ENCODE data around the gene TRIM44. TPM values are rescaled to one million over a fixed set of nuclear protein-coding genes. Genes with fewer than 3 reads are reported as not detected.
A peak's percentile ranks its signal among the peaks of the same experiment; 100 is the strongest.

The TRIM44 gene
- total RNA-seq, 4 donors from 2014 or later = 27.4 to 73.4 (median 53.7) TPM

- H3K27ac ChIP-seq (replicated peaks in 1 of 4) = no peak overlapping the region
- intact Hi-C loops (cut with DNase I) = no loop called here
- DNase-seq (ENCODE audit: extremely low spot score) = no peak
These were observed 10.0 kb downstream of the TRIM44 start for GRCh38 chr11:35672608-35673007.

GRCh38 chr11:35675901-35676610, 13.5 kb downstream of the TRIM44 start:
- no peak overlapping the region for H3K4me3 ChIP-seq
- peak overlapping the region in 1 of 4 donors; percentile 5 for H3K27ac ChIP-seq (replicated peaks in 1 of 4)
- DNase-seq (ENCODE audit: extremely low spot score) = no peak
- WGBS = 92% methylated on average over 1 of the region's 1 CpG
- no peaks in the 10 kb centered on the region for H3K9me3 ChIP-seq
- no peaks in the 10 kb centered on the region for H3K27me3 ChIP-seq
- peaks cover 28 to 51% (median 42%) of the 10 kb centered on the region in 4 donors for H3K4me1 ChIP-seq
- no peaks in the 10 kb centered on the region for H3K36me3 ChIP-seq
- intact Hi-C loops (cut with DNase I) = no loop called here
- TF ChIP-seq CTCF (IDR thresholded peaks at IDR 0.05) (no peak), POLR2AphosphoS5 (IDR thresholded peaks at IDR 0.05) (no peak), POLR2A (IDR thresholded peaks at IDR 0.05; ENCODE audit: low read depth) (no peak), EP300 (IDR thresholded peaks at IDR 0.05) (no peak)

More at GRCh38 chr11:35672608-35673007, 10.0 kb downstream of the TRIM44 start:
- peaks cover 29 to 58% (median 53%) of the 10 kb centered on the region in 4 donors for H3K4me1 ChIP-seq
- TF ChIP-seq EP300 (IDR thresholded peaks at IDR 0.05) (no peak), POLR2AphosphoS5 (IDR thresholded peaks at IDR 0.05) (no peak), POLR2A (IDR thresholded peaks at IDR 0.05; ENCODE audit: low read depth) (no peak), CTCF (IDR thresholded peaks at IDR 0.05) (no peak)
- H3K4me3 ChIP-seq = no peak overlapping the region
- no peaks in the 10 kb centered on the region for H3K9me3 ChIP-seq
- H3K27me3 ChIP-seq = no peaks in the 10 kb centered on the region
- no peaks in the 10 kb centered on the region for H3K36me3 ChIP-seq
- 84% methylated on average over 3 of the region's 3 CpGs for WGBS

DNA sequence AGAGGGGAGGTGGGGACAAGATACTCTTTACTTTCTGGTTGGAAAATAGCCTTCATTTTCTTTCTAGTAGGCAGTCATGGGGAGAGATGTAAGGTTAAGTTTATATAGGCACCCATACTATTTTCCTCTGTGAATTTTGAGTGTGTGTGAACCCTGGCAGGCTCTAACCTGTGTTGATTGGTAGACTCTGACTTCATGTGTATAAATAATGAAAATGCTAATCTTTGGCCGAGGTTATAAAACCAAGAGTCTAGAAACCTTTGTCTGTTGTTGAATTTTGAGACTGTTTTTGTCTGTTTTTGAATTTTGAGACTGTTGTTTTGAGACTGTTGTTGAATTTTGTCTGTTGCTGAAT, 14.0 kb downstream of the TRIM44 start:
- intact Hi-C loops (cut with DNase I) = no loop called here
- Histone ChIP-seq H3K4me1 (peaks cover 27 to 51% (median 39%) of the 10 kb centered on the region in 4 donors), H3K4me3 (no peak overlapping the region), H3K9me3 (no peaks in the 10 kb centered on the region), H3K27ac (replicated peaks in 1 of 4) (peak overlapping the region in 1 of 4 donors; percentile 5), H3K27me3 (no peaks in the 10 kb centered on the region), H3K36me3 (no peaks in the 10 kb centered on the region)
- no peak for TF ChIP-seq CTCF (IDR thresholded peaks at IDR 0.05)
- no peak for DNase-seq (ENCODE audit: extremely low spot score)
- 92% methylated on average over 1 of the region's 1 CpG for WGBS

- Histone ChIP-seq H3K27me3 (no peaks in the 10 kb centered on the region), H3K9me3 (no peaks in the 10 kb centered on the region), H3K36me3 (no peaks in the 10 kb centered on the region), H3K27ac (replicated peaks in 1 of 4) (no peak overlapping the region), H3K4me3 (no peak overlapping the region), H3K4me1 (peaks cover 30 to 53% (median 39%) of the 10 kb centered on the region in 4 donors)
- TF ChIP-seq EP300 (IDR thresholded peaks at IDR 0.05) (no peak), CTCF (IDR thresholded peaks at IDR 0.05) (no peak), POLR2AphosphoS5 (IDR thresholded peaks at IDR 0.05) (no peak), POLR2A (IDR thresholded peaks at IDR 0.05; ENCODE audit: low read depth) (no peak)
- intact Hi-C loops (cut with DNase I) = no loop called here
- WGBS = 100% methylated on average over 1 of the region's 1 CpG
- no peak for DNase-seq (ENCODE audit: extremely low spot score)
These were observed 15.3 kb downstream of the TRIM44 start for GRCh38 chr11:35677904-35678303.

GRCh38 chr11:35678471-35678870, 15.9 kb downstream of the TRIM44 start:
- 88% methylated on average over 4 of the region's 4 CpGs for WGBS
- intact Hi-C loops (cut with DNase I) = no loop called here
- Histone ChIP-seq H3K27ac (replicated peaks in 1 of 4) (no peak overlapping the region), H3K9me3 (no peaks in the 10 kb centered on the region), H3K36me3 (no peaks in the 10 kb centered on the region), H3K27me3 (no peaks in the 10 kb centered on the region), H3K4me1 (peaks cover 33 to 54% (median 43%) of the 10 kb centered on the region in 4 donors), H3K4me3 (no peak overlapping the region)
- DNase-seq (ENCODE audit: extremely low spot score) = no peak
- TF ChIP-seq POLR2AphosphoS5 (IDR thresholded peaks at IDR 0.05) = no peak
- TF ChIP-seq EP300 (IDR thresholded peaks at IDR 0.05) = no peak
- no peak for TF ChIP-seq CTCF (IDR thresholded peaks at IDR 0.05)
- no peak for TF ChIP-seq POLR2A (IDR thresholded peaks at IDR 0.05; ENCODE audit: low read depth)
